SK-N-SH (cell line): ENCODE measurements around the gene PTOV1. TPM values are rescaled to one million over a fixed set of nuclear protein-coding genes. Genes with fewer than 3 reads are reported as not detected.

ENCODE experiments used
- CTCF ChIA-PET: fragments of 300-600, 350-600 bp; formaldehyde crosslinking; extraction: SDS; loops from one replicate; lab custom pipeline; 2021; lab: Yijun Ruan, JAX
- POLR2A ChIA-PET: fragments of 350-600 bp; sonication (Branson Sonifier 250); formaldehyde crosslinking; extraction: SDS; loops from one replicate; lab custom pipeline; 2020; ENCODE audit warnings: antibody characterized with exemption, inconsistent platforms; lab: Yijun Ruan, JAX
- DNase-seq: peaks from one replicate; pipeline ENCODE4 v3.0.0; 2012
- H2AFZ ChIP-seq: fragments of 200-600 bp; sonication (generic); 2 replicates; pipeline ENCODE4 v1.8.1; 2016; ENCODE audit warnings: antibody characterized with exemption, mild to moderate bottlenecking, low read depth
- H3F3A ChIP-seq: fragments of 200-600 bp; sonication (generic); replicated peaks from 2 replicates; pipeline ENCODE3; 2016; ENCODE audit warnings: antibody characterized with exemption, mild to moderate bottlenecking; ENCODE audit not compliant: insufficient read depth
- H3K27ac ChIP-seq, 2 experiments: fragments of 200-500 bp in 1 of 2; fragments of 200-600 bp in 1 of 2; sonication (Bioruptor generic) in 1 of 2; sonication (generic), shearing (Covaris generic) in 1 of 2; 2 replicates each; pipeline versions ENCODE4 v1.5.1 to v1.6.1; 2014 to 2016; ENCODE audit warnings: low read depth in 2 of 2, inconsistent platforms in 1 of 2, low read length in 1 of 2, mild to moderate bottlenecking in 1 of 2, mixed read lengths in 1 of 2
- H3K27me3 ChIP-seq: fragments of 200-600 bp; sonication (generic), shearing (Covaris generic); 2 replicates; pipeline ENCODE4 v1.6.1; 2016; ENCODE audit warnings: mixed run types; ENCODE audit not compliant: insufficient read depth
- H3K36me3 ChIP-seq, 2 experiments: fragments of 200-500 bp in 1 of 2; fragments of 200-600 bp in 1 of 2; sonication (Bioruptor generic) in 1 of 2; sonication (generic) in 1 of 2; replicated peaks in 1 of 2; 2 replicates each; pipeline versions ENCODE3 to v1.5.1; 2014 to 2016; ENCODE audit warnings: low read length in 1 of 2, mild to moderate bottlenecking in 1 of 2; ENCODE audit not compliant: insufficient read depth in 2 of 2, control insufficient read depth in 1 of 2
- H3K4me1 ChIP-seq, 2 experiments: fragments of 200-500 bp in 1 of 2; fragments of 200-600 bp in 1 of 2; sonication (Bioruptor generic) in 1 of 2; sonication (generic), shearing (Covaris generic) in 1 of 2; 2 replicates each; pipeline versions ENCODE4 v1.5.1 to v1.6.1; 2014 to 2016; ENCODE audit warnings: low read depth in 1 of 2, low read length in 1 of 2, mixed run types in 1 of 2; ENCODE audit not compliant: insufficient read depth in 2 of 2, control insufficient read depth in 1 of 2
- H3K4me2 ChIP-seq: fragments of 200-600 bp; sonication (generic), shearing (Covaris generic); 2 replicates; pipeline ENCODE4 v1.6.1; 2017; ENCODE audit warnings: mixed run types
- H3K4me3 ChIP-seq, 2 experiments: fragments of 200-500 bp in 1 of 2; fragments of 200-600 bp in 1 of 2; sonication (Bioruptor generic) in 1 of 2; sonication (generic), shearing (Covaris generic) in 1 of 2; 2 replicates each; pipeline versions ENCODE4 v1.5.1 to v1.8.1; 2014 to 2016; ENCODE audit warnings: low read depth in 2 of 2, inconsistent platforms in 1 of 2, low read length in 1 of 2, mild to moderate bottlenecking in 1 of 2, mixed read lengths in 1 of 2, moderate library complexity in 1 of 2
- H3K79me2 ChIP-seq: fragments of 200-600 bp; sonication (generic); 2 replicates; pipeline ENCODE4 v1.8.1; 2017; ENCODE audit warnings: mild to moderate bottlenecking; ENCODE audit not compliant: insufficient read depth
- H3K9ac ChIP-seq: fragments of 200-600 bp; sonication (generic); 2 replicates; pipeline ENCODE4 v1.6.1; 2017; ENCODE audit warnings: mixed run types
- H3K9me2 ChIP-seq: fragments of 200-600 bp; sonication (generic); 2 replicates; pipeline ENCODE4 v1.6.1; 2017; ENCODE audit warnings: mixed run types
- H3K9me3 ChIP-seq: fragments of 200-600 bp; sonication (generic); 2 replicates; pipeline ENCODE4 v1.6.1; 2017; ENCODE audit warnings: mixed run types, mild to moderate bottlenecking, moderate library complexity
- H4K20me1 ChIP-seq: fragments of 200-600 bp; sonication (generic); 2 replicates; pipeline ENCODE4 v1.6.1; 2017; ENCODE audit warnings: mild to moderate bottlenecking, mixed run types; ENCODE audit not compliant: insufficient read depth
- EZH2phosphoT487 ChIP-seq: fragments of 200-600 bp; sonication (generic); IDR thresholded peaks from 2 replicates; pipeline ENCODE4 v1.6.1; 2017; ENCODE audit warnings: low read depth, mixed run types, mild to moderate bottlenecking, antibody characterized with exemption, moderate library complexity, borderline replicate concordance
- FOXJ3 ChIP-seq: sonication (generic); formaldehyde crosslinking; IDR thresholded peaks from 2 replicates; pipeline ENCODE4 v1.5.1; 2020; ENCODE audit warnings: mild to moderate bottlenecking, missing genetic modification reagents
- GABPA ChIP-seq: IDR thresholded peaks from 2 replicates; pipeline ENCODE4 v1.4.0; 2012; ENCODE audit warnings: low read depth, mild to moderate bottlenecking
- JUND ChIP-seq: IDR thresholded peaks from 2 replicates; pipeline ENCODE4 v1.4.0; 2012
- MEF2A ChIP-seq: IDR thresholded peaks from 2 replicates; pipeline ENCODE4 v1.4.0; 2012; ENCODE audit warnings: low read depth, borderline replicate concordance
- POLR2AphosphoS5 ChIP-seq: IDR thresholded peaks from 2 replicates; pipeline ENCODE4 v1.6.1; 2012; ENCODE audit warnings: low read depth, low read length
- RAD21 ChIP-seq: IDR thresholded peaks from 2 replicates; pipeline ENCODE4 v1.6.1; 2012; ENCODE audit warnings: mild to moderate bottlenecking, low read length
- RFX5 ChIP-seq: IDR thresholded peaks from 2 replicates; pipeline ENCODE4 v1.6.1; 2012; ENCODE audit warnings: mild to moderate bottlenecking, improper control_type of control experiment, low read length
- RXRA ChIP-seq: IDR thresholded peaks from 2 replicates; pipeline ENCODE4 v1.4.0; 2012; ENCODE audit warnings: low read depth, mild to moderate bottlenecking, borderline replicate concordance
- WGBS: methylation state at CpG from one replicate; pipeline ENCODE4 v1.1.6; 2017; ENCODE audit warnings: low lambda C conversion rate; 5-methylcytosine and 5-hydroxymethylcytosine counted together
- polyA plus RNA-seq, 3 experiments: library from polyadenylated mRNA; depleted of rRNA; stranded (reverse); fragments of >200 nt; gene quantifications; 2 replicates each; pipeline ENCODE4 v1.2.3, GENCODE V29; 2012
- TF ChIP-seq, protein P1 (sequence below): IDR thresholded peaks from 2 replicates; pipeline ENCODE4 v1.4.0; 2012; ENCODE audit warnings: low read depth, borderline replicate concordance
- TF ChIP-seq, protein P2 (sequence below): fragments of 200-600 bp; sonication (generic); IDR thresholded peaks from 2 replicates; pipeline ENCODE4 v1.6.1; 2017; ENCODE audit warnings: antibody characterized with exemption, mild to moderate bottlenecking, moderate library complexity
- TF ChIP-seq, protein P3 (sequence below): fragments of 150-350 bp; IDR thresholded peaks from 2 replicates; pipeline ENCODE4 v1.6.1; 2017; ENCODE audit warnings: antibody characterized with exemption, low read length, low read depth, borderline replicate concordance

The PTOV1 gene
- polyA plus RNA-seq, 1 of the 3 experiments (the other 2 are of a cell fraction) = 95.0 TPM

DNA sequence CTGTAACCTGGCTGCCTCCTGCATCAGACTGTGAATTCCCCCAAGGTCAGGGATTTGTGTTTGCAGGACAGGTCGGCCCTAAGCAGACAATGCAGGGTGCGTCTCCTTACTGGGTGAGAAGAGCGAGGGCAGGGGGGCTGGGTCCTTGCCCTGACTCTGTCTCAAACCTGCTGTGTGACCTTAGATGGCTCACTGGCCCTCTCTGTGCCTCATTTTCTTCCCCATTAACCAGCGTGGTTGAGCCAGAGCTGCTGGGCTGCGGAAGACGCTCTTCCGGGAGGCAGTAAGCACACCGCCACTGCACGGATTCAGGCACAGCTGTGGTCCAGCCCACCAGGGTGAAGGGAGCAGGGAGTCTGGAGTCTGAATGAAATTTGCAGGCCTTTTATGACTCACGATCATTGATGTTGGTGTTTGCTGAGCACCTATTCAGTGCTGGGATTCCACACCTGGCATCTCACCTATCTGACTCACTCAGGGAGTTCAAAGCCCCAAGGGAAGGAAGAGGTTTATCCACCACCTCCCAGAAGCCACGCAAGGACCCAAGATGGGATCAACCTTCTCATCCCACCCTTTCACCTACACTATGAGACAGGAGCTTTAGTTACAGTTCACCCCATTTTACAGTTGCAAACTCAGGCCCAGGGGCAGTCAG is 23.7 kb downstream of the PTOV1 start:
- DNase-seq = no peak
- CTCF ChIA-PET = no interaction called here
- no peaks in the 10 kb centered on the region for H3K27me3 ChIP-seq
- TF ChIP-seq, protein P1, sequence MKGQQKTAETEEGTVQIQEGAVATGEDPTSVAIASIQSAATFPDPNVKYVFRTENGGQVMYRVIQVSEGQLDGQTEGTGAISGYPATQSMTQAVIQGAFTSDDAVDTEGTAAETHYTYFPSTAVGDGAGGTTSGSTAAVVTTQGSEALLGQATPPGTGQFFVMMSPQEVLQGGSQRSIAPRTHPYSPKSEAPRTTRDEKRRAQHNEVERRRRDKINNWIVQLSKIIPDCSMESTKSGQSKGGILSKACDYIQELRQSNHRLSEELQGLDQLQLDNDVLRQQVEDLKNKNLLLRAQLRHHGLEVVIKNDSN = no peak
- no peak for TF ChIP-seq EZH2phosphoT487
- no peak for TF ChIP-seq RXRA
- TF ChIP-seq, protein P2, sequence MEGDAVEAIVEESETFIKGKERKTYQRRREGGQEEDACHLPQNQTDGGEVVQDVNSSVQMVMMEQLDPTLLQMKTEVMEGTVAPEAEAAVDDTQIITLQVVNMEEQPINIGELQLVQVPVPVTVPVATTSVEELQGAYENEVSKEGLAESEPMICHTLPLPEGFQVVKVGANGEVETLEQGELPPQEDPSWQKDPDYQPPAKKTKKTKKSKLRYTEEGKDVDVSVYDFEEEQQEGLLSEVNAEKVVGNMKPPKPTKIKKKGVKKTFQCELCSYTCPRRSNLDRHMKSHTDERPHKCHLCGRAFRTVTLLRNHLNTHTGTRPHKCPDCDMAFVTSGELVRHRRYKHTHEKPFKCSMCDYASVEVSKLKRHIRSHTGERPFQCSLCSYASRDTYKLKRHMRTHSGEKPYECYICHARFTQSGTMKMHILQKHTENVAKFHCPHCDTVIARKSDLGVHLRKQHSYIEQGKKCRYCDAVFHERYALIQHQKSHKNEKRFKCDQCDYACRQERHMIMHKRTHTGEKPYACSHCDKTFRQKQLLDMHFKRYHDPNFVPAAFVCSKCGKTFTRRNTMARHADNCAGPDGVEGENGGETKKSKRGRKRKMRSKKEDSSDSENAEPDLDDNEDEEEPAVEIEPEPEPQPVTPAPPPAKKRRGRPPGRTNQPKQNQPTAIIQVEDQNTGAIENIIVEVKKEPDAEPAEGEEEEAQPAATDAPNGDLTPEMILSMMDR = no peak
- no peak for TF ChIP-seq RAD21
- no peak for TF ChIP-seq GABPA
- TF ChIP-seq POLR2AphosphoS5 = no peak
- TF ChIP-seq, all 33 proteins: peak for 0
- Histone ChIP-seq H3K9me3 (no peaks in the 10 kb centered on the region), H3K4me1 (peaks cover 13 to 41% of the 10 kb centered on the region in 2 experiments), H3K9ac (peak overlapping the region; percentile 97; the same call in 1 of the 2 replicates), H3K79me2 (peaks cover 56% of the 10 kb centered on the region), H3K9me2 (no peaks in the 10 kb centered on the region), H4K20me1 (no peaks in the 10 kb centered on the region), H2AFZ (no peak overlapping the region), H3K4me2 (peak overlapping the region; percentile 95), H3K36me3 (peaks cover 11 to 31% of the 10 kb centered on the region in 2 experiments), H3K4me3 (no peak overlapping the region), H3F3A (peaks cover 6% of the 10 kb centered on the region), H3K27ac (no peak overlapping the region; a peak in 1 of 4 replicates)
- 82% methylated on average over 7 of the region's 11 CpGs for WGBS
- POLR2A ChIA-PET = no interaction called here

DNA sequence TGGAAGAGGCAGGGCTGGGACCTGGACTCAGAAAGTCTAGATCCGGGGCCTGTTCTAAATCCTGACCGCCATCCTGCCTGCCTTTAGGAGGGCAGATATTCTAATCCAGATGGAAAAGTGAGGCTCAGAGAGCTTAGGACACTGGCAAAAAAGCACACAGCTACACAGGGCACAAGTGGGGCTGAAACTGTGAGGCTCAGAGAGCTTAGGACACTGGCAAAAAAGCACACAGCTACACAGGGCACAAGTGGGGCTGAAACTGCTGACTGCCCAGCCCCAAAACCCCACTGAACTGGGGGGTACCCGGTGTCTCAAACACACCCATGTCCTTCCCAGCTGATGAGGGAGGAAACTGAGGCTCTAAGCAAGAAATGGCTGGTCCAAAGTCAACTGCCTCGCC is 24.2 kb downstream of the PTOV1 start:
- H3K9me3 ChIP-seq = no peaks in the 10 kb centered on the region
- H4K20me1 ChIP-seq = no peaks in the 10 kb centered on the region
- peaks cover 11 to 38% of the 10 kb centered on the region in 2 experiments for H3K4me1 ChIP-seq
- peak overlapping the region; percentile 95 for H3K4me2 ChIP-seq
- H3F3A ChIP-seq = peaks cover 5% of the 10 kb centered on the region
- no peak for DNase-seq
- peak overlapping the region; percentile 74 to 99 for H3K4me3 ChIP-seq
- H3K9me2 ChIP-seq = no peaks in the 10 kb centered on the region
- POLR2A ChIA-PET = interaction anchor here (2.0 to 2.7 kb wide), 2 partner anchors 24 to 55 kb away, joined by 8 to 19 read pairs; partner anchors contain the start of genes NUP62 and PTOV1
- no peaks in the 10 kb centered on the region for H3K27me3 ChIP-seq
- TF ChIP-seq, protein P3, sequence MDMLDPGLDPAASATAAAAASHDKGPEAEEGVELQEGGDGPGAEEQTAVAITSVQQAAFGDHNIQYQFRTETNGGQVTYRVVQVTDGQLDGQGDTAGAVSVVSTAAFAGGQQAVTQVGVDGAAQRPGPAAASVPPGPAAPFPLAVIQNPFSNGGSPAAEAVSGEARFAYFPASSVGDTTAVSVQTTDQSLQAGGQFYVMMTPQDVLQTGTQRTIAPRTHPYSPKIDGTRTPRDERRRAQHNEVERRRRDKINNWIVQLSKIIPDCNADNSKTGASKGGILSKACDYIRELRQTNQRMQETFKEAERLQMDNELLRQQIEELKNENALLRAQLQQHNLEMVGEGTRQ = no peak
- no peak for TF ChIP-seq FOXJ3
- TF ChIP-seq MEF2A = no peak
- TF ChIP-seq RAD21 = no peak
- no peak for TF ChIP-seq RFX5
- TF ChIP-seq JUND = no peak
- no peak overlapping the region for H2AFZ ChIP-seq
- CTCF ChIA-PET = interaction anchor here (1.1 kb wide), 1 partner anchor 12 kb away, joined by 4 read pairs; no protein-coding TSS in a partner anchor
- 68% methylated on average over 4 of the region's 4 CpGs for WGBS
- H3K79me2 ChIP-seq = peaks cover 59% of the 10 kb centered on the region
- peak overlapping the region; percentile 97 for H3K9ac ChIP-seq
- peaks cover 12 to 32% of the 10 kb centered on the region in 2 experiments for H3K36me3 ChIP-seq
- peak overlapping the region; percentile 96 to 99; a peak in 3 of 4 replicates for H3K27ac ChIP-seq
